Right atrium auricular region (tissue), 2 donors: ENCODE results near the gene MFSD11. TPM values are rescaled to one million over a fixed set of nuclear protein-coding genes. Genes with fewer than 3 reads are reported as not detected.
"Not testable (repeated sequence)": the region's sequence is repeated elsewhere in the genome, so short reads cannot be mapped to it uniquely, and the experiment has no call there.

Source experiments
- DNase-seq: peaks from one replicate; pipeline ENCODE4 v3.0.0-alpha.2; 2019; ENCODE audit warnings: low spot score
- H3K27ac ChIP-seq, 2 donors: fragments of 200-600 bp; sonication (generic); 1 replicate in 1 of 2; 2 replicates in 1 of 2; pipeline ENCODE4 v1.5.1; 2016 to 2019
- H3K27me3 ChIP-seq, 2 donors: fragments of 200-600 bp; sonication (generic); one replicate each; pipeline versions ENCODE4 v1.5.1 to v1.6.0; 2017 to 2019
- H3K36me3 ChIP-seq: fragments of 200-600 bp; sonication (generic); one replicate; pipeline ENCODE4 v1.5.1; 2016
- H3K4me1 ChIP-seq, 2 donors: fragments of 200-600 bp; sonication (generic); one replicate each; pipeline versions ENCODE4 v1.5.1 to v1.6.0; 2017 to 2019
- H3K4me3 ChIP-seq, 2 donors: fragments of 200-600 bp; sonication (generic); 1 replicate in 1 of 2; 2 replicates in 1 of 2; pipeline ENCODE4 v1.5.1; 2017 to 2019; ENCODE audit warnings: mild to moderate bottlenecking in 1 of 2, moderate library complexity in 1 of 2
- H3K9me3 ChIP-seq, 2 donors: fragments of 200-600 bp; sonication (generic); one replicate each; pipeline ENCODE4 v1.5.1; 2019
- total RNA-seq, 2 donors: library from RNA; depleted of rRNA; stranded (reverse); fragments of >200 nt; gene quantifications; one replicate each; pipeline ENCODE4 v1.1.0, GENCODE V29; 2016
- TF ChIP-seq, protein P1 (sequence below), 2 donors: fragments of 200-600 bp; sonication (generic); IDR thresholded peaks; one replicate each; pipeline ENCODE4 v1.5.1; 2019; ENCODE audit warnings: antibody characterized with exemption in 2 of 2

The MFSD11 gene
- total RNA-seq, 2 donors from 2014 or later: 24.8 to 29.3 TPM

DNA sequence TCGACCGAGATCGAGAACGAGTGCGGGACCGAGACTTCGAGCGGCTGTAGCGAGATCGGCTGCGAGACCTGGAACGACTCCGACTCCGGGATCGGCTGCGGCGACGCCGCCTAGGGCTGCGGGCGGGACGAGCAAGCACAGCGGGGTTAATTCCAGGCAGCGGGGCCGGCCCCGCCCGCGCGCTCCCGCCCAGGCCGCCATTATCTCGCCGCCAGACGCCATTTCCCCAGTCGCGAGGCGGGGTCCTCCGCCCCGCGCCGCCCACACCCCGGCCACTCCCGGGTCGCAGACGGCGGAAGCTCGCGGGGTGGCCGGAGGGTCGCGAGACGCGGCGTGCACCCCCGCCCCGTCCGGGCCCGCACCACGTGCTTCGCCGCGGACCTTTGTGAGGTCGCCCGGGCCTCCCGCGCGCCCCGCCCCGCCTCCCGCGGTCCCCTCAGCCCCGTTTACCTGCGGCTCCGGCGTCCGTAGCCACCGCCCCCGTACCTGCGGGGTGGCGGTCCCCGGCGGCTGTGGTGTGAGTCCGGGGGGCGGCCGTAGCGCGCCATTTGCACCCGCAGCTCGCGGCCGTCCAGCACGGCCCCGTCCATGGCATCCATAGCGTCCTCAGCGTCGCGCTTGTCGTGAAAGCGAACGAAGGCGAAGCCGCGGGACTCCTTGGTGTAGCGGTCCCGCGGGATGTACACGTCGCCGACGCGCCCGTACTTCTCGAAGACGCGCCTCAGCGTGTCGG is 1.4 kb upstream of the MFSD11 start:
- peak; percentile 77 for DNase-seq
- H3K27ac ChIP-seq: peak overlapping the region; percentile 99 to 100
- peaks cover 0 to 57% of the 10 kb centered on the region in 2 donors for H3K4me1 ChIP-seq
- TF ChIP-seq, protein P1, sequence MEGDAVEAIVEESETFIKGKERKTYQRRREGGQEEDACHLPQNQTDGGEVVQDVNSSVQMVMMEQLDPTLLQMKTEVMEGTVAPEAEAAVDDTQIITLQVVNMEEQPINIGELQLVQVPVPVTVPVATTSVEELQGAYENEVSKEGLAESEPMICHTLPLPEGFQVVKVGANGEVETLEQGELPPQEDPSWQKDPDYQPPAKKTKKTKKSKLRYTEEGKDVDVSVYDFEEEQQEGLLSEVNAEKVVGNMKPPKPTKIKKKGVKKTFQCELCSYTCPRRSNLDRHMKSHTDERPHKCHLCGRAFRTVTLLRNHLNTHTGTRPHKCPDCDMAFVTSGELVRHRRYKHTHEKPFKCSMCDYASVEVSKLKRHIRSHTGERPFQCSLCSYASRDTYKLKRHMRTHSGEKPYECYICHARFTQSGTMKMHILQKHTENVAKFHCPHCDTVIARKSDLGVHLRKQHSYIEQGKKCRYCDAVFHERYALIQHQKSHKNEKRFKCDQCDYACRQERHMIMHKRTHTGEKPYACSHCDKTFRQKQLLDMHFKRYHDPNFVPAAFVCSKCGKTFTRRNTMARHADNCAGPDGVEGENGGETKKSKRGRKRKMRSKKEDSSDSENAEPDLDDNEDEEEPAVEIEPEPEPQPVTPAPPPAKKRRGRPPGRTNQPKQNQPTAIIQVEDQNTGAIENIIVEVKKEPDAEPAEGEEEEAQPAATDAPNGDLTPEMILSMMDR (IDR thresholded peaks at IDR 0.05): peak in 1 of 2 donors; percentile 34
- H3K27me3 ChIP-seq: no peaks in the 10 kb centered on the region
- H3K9me3 ChIP-seq: no peaks in the 10 kb centered on the region
- H3K36me3 ChIP-seq: peaks cover 46% of the 10 kb centered on the region
- peak overlapping the region; percentile 96 to 97 for H3K4me3 ChIP-seq

DNA sequence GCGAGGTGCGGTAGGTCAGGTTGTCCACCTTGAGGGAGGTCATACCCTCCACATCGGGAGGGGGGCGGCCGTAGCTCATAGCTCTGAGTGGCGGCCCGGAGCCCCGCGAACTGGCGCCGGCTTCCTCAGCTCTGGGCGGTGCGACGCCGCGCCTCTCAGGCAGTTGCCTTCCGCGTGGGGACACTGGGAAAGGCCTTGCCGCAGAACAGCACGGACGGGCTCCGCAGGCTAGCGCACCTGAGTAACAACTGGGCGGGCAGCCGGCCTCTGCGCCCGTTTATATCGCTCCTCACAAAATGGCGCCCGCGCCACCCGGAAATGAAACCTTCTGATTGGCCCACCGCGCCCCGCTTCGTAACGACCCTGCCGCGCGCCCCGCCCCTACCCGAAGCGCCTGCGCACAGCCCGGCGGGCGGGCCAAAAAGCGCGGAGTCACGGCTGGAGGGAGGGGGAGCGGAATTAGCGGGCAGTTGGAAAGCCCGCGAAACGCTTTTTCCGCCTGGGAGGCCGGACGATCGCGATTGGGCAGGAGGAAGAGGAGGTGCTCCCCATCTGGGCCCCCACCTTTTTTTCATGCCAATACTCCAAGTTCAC is 740 bp upstream of the MFSD11 start, which contains the start of gene SRSF2:
TSS of gene SRSF2 (minus strand) at position 250 of the 594 bp plus-strand sequence. CDS start at position 79, 171 bp downstream.
- H3K27me3 ChIP-seq: no peaks in the 10 kb centered on the region
- DNase-seq: peak; percentile 99
- H3K9me3 ChIP-seq: no peaks in the 10 kb centered on the region
- H3K27ac ChIP-seq: peak within 1 kb of the TSS; percentile 99 to 100
- H3K4me1 ChIP-seq: peaks cover 0 to 58% of the 10 kb centered on the region in 2 donors
- peaks cover 46% of the 10 kb centered on the region for H3K36me3 ChIP-seq
- H3K4me3 ChIP-seq: peak within 1 kb of the TSS; percentile 96 to 97
- TF ChIP-seq, protein P1 (IDR thresholded peaks at IDR 0.05): no peak

DNA sequence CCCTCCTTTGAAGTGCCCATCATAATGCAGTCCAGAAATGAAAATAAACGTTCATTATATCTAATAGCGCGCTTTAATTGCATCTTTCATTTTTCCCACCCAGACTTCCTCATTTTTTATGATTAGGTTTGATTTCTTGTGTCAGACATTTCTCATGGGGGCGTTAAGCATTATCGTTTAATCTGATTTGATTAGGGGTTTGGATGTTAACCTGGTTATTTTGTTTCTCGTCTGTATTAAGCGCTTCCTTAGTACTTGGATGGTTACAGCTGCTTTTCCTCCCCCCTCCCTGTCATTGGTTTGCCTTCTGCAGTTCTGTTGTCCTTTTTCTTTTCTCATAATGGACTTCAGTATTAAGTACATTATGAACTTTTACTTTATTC is 540 bp downstream of the MFSD11 start:
- Histone ChIP-seq H3K4me1 (peaks cover 0 to 45% of the 10 kb centered on the region in 2 donors), H3K27me3 (no peaks in the 10 kb centered on the region), H3K4me3 (peak overlapping the region; percentile 96 to 97), H3K27ac (peak overlapping the region; percentile 99 to 100), H3K9me3 (no peaks in the 10 kb centered on the region), H3K36me3 (peaks cover 46% of the 10 kb centered on the region)
- no peak for DNase-seq
- TF ChIP-seq, protein P1 (IDR thresholded peaks at IDR 0.05): no peak

DNA sequence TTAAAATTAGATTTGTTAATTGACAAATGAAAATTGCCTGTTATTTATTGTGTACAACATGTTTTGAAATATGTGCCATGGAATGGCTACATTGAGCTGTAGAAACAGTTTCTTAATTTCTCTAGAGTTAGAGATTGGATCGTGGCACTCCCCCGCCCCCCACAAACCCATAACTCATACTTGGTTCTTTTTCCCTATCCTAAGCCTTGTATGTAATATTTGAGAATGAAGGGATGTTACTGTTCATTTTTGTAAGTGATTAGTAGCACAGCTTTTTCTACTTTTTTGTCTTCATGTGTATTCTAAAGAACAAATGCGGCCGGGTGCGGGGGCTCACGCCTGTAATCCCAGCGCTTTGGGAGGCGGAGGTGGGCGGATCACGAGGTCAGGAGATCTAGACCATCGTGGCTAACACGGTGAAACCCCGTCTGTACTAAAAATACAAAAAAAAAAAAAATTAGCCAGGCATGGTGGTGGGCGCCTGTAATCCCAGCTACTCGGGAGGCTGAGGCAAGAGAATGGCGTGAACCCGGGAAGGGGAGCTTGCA is 1.7 kb downstream of the MFSD11 start:
- Histone ChIP-seq H3K4me1 (peaks cover 0 to 33% of the 10 kb centered on the region in 2 donors), H3K27ac (peak overlapping the region; percentile 99 to 100), H3K36me3 (peaks cover 43% of the 10 kb centered on the region)
- H3K27me3 ChIP-seq, DNase-seq, H3K9me3 ChIP-seq, H3K4me3 ChIP-seq: not testable (repeated sequence)

GRCh38 chr17:76740329-76741118 is 2.6 kb downstream of the MFSD11 start:
- Histone ChIP-seq H3K4me3 (no peak overlapping the region), H3K27ac (peak overlapping the region; percentile 99 to 100), H3K27me3 (no peaks in the 10 kb centered on the region), H3K9me3 (no peaks in the 10 kb centered on the region), H3K36me3 (peaks cover 43% of the 10 kb centered on the region), H3K4me1 (peaks cover 0 to 25% of the 10 kb centered on the region in 2 donors)
- DNase-seq: no peak
- TF ChIP-seq, protein P1 (IDR thresholded peaks at IDR 0.05): no peak
